Thyroid gland (tissue), 4 donors: Measurements from ENCODE around the gene ITPR2. TPM values are rescaled to one million over a fixed set of nuclear protein-coding genes. Genes with fewer than 3 reads are reported as not detected.

Experiments
- DNase-seq, 2 donors: peaks; one replicate each; pipeline ENCODE4 v3.0.0-alpha.2; 2019
- H3K27ac ChIP-seq, 3 donors: fragments of 200-600 bp; sonication (generic); 1 replicate in 2 of 3; 2 replicates in 1 of 3; pipeline ENCODE4 v1.5.1; 2016 to 2019; ENCODE audit warnings: mild to moderate bottlenecking in 1 of 3, moderate library complexity in 1 of 3
- H3K27me3 ChIP-seq: fragments of 200-600 bp; sonication (generic); one replicate; pipeline ENCODE4 v1.5.1; 2019
- H3K36me3 ChIP-seq, 2 donors: fragments of 200-600 bp; sonication (generic); one replicate each; pipeline ENCODE4 v1.5.1; 2016 to 2019
- H3K4me1 ChIP-seq, 2 donors: fragments of 200-600 bp; sonication (generic); one replicate each; pipeline ENCODE4 v1.5.1; 2017 to 2019
- H3K4me3 ChIP-seq, 3 donors: fragments of 200-600 bp; sonication (generic); replicated peaks in 1 of 3; 1 replicate in 2 of 3; 2 replicates in 1 of 3; pipeline ENCODE4 v1.5.1; 2016; ENCODE audit warnings: mild to moderate bottlenecking in 1 of 3
- H3K9me3 ChIP-seq: fragments of 200-600 bp; sonication (generic); one replicate; pipeline ENCODE4 v1.5.1; 2017
- POLR2A ChIP-seq, 2 donors: fragments of 450-650 bp; IDR thresholded peaks; one replicate each; pipeline ENCODE4 v1.6.1; 2017; ENCODE audit warnings: antibody characterized with exemption in 2 of 2, mild to moderate bottlenecking in 2 of 2, moderate library complexity in 1 of 2
- WGBS, 2 donors: methylation state at CpG; one replicate each; pipeline ENCODE4 v1.1.5; 2017; 5-methylcytosine and 5-hydroxymethylcytosine counted together
- intact Hi-C: fragments of 100-400 bp; cut with DNase I; formaldehyde crosslinking; loops from one replicate; pipeline ENCODE4 v1.15.1; 2023
- total RNA-seq, 4 donors: library from RNA; depleted of rRNA; stranded (reverse); fragments of >200 nt; gene quantifications; one replicate each; pipeline ENCODE4 v1.2.3, GENCODE V29; 2016
- TF ChIP-seq, protein P1 (sequence below), 6 experiments: fragments of 200-600 bp in 3 of 6; fragments of 450-650 bp in 3 of 6; sonication (generic) in 3 of 6; IDR thresholded peaks; one replicate each; pipeline ENCODE4 v1.5.1; 2016 to 2019; ENCODE audit warnings: antibody characterized with exemption in 6 of 6, mild to moderate bottlenecking in 2 of 6, inconsistent platforms in 1 of 6, moderate library complexity in 1 of 6

ITPR2 gene
- total RNA-seq, 4 donors from 2014 or later = 24.4 to 39.7 (median 33.7) TPM

DNA sequence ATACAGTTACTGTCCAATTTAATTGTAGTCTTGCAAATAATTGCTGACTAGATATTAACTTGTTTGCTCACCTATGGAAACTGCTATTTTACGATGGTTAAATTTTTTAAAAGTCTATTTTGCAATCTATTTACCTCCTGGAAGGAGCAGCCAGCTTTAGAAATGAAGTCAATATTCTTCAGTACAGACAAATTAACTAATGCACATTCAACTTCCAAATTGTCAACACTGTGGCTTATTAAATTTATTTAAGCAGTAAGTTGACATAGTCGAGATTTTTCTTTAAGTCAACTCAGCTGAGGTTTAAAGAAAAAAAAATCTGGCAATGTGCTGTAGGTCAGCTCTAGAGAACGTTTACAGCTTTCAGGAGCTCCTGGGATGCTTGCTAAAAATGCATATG lies 416.4 kb downstream of the ITPR2 start:
- H3K36me3 ChIP-seq = no peaks in the 10 kb centered on the region
- no peak overlapping the region for H3K27ac ChIP-seq
- 78 to 85% methylated on average over 3 of the region's 3 CpGs for WGBS, 2 donors
- H3K9me3 ChIP-seq = no peaks in the 10 kb centered on the region
- TF ChIP-seq, protein P1, sequence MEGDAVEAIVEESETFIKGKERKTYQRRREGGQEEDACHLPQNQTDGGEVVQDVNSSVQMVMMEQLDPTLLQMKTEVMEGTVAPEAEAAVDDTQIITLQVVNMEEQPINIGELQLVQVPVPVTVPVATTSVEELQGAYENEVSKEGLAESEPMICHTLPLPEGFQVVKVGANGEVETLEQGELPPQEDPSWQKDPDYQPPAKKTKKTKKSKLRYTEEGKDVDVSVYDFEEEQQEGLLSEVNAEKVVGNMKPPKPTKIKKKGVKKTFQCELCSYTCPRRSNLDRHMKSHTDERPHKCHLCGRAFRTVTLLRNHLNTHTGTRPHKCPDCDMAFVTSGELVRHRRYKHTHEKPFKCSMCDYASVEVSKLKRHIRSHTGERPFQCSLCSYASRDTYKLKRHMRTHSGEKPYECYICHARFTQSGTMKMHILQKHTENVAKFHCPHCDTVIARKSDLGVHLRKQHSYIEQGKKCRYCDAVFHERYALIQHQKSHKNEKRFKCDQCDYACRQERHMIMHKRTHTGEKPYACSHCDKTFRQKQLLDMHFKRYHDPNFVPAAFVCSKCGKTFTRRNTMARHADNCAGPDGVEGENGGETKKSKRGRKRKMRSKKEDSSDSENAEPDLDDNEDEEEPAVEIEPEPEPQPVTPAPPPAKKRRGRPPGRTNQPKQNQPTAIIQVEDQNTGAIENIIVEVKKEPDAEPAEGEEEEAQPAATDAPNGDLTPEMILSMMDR (IDR thresholded peaks at IDR 0.05) = no peak
- TF ChIP-seq POLR2A (IDR thresholded peaks at IDR 0.05) = no peak
- intact Hi-C loops = no loop called here
- no peaks in the 10 kb centered on the region for H3K4me1 ChIP-seq
- DNase-seq = no peak
- no peak overlapping the region for H3K4me3 ChIP-seq
- no peaks in the 10 kb centered on the region for H3K27me3 ChIP-seq

DNA sequence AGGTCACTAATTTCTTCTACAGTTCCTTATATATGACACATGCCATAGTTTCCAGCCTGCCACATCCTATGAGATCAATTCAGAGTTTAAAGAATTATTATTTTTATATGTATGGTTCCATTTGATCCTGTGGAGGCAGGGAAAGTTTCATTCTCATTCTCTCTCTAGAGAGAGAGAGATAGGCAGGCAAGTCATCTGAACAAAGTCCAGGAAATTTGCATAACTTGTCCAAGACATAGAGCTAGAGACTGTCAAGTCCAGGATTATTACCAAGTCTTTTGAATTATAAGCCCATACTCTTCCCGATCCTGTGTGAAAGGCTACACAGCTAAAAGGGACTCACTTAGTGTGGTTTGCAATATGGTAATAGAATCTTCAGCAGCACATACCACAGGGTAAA lies 422.3 kb downstream of the ITPR2 start:
- no peaks in the 10 kb centered on the region for H3K4me1 ChIP-seq
- H3K9me3 ChIP-seq = no peaks in the 10 kb centered on the region
- 92 to 93% methylated on average over 1 of the region's 1 CpG for WGBS, 2 donors
- no peaks in the 10 kb centered on the region for H3K36me3 ChIP-seq
- H3K27ac ChIP-seq = no peak overlapping the region
- TF ChIP-seq, protein P1 (IDR thresholded peaks at IDR 0.05) = no peak
- TF ChIP-seq POLR2A (IDR thresholded peaks at IDR 0.05) = no peak
- no peaks in the 10 kb centered on the region for H3K27me3 ChIP-seq
- intact Hi-C loops = no loop called here
- no peak for DNase-seq
- H3K4me3 ChIP-seq = no peak overlapping the region

DNA sequence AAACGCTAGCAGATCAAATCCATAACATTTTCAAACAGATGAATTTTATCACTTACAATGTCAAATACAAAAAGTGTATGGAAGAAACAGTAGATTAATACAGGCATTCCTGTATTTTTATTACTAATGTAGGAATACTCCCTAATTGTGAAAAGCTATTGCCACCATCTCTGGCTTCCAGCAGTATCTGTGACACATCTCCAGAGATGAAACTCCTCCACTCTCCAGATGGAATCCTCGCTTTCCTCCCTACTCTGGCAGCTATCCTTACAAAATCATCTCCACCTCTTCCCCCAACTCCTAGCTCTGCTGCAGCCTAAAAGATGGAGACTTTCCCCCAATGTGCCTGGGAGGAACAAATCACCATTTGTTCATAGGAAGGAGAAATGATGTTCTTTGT lies 426.2 kb downstream of the ITPR2 start:
- Histone ChIP-seq H3K36me3 (no peaks in the 10 kb centered on the region), H3K9me3 (no peaks in the 10 kb centered on the region), H3K4me3 (no peak overlapping the region), H3K4me1 (no peaks in the 10 kb centered on the region), H3K27me3 (no peaks in the 10 kb centered on the region), H3K27ac (no peak overlapping the region)
- TF ChIP-seq, protein P1 (IDR thresholded peaks at IDR 0.05) = no peak
- no peak for TF ChIP-seq POLR2A (IDR thresholded peaks at IDR 0.05)
- no peak for DNase-seq
- 95% methylated on average over 2 of the region's 2 CpGs for WGBS, 2 donors
- intact Hi-C loops = loop anchor here (10.0 kb wide), 1 partner anchor 312 kb away; no protein-coding TSS in a partner anchor

DNA sequence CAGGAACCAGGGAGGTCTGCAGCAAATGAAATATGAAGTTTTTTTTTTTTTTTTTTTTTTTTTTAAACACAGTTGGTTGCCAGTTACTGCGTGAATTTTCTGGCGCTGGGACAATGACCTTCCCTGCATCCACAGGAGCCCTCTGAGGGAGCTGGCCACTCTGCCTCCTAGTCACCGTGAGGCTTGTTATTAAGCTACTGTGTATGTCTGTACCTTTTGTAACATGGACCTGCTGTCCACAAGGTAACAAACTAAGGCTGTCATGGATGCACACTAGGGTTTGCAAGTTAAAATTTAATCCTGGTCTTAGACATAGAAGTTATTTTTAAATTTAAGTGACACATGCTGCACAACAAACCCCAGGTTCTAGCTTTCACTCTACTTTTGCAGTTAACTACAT lies 426.6 kb downstream of the ITPR2 start:
- Histone ChIP-seq H3K4me1 (no peaks in the 10 kb centered on the region), H3K9me3 (no peaks in the 10 kb centered on the region), H3K4me3 (no peak overlapping the region), H3K27me3 (no peaks in the 10 kb centered on the region), H3K27ac (no peak overlapping the region), H3K36me3 (no peaks in the 10 kb centered on the region)
- no peak for DNase-seq
- intact Hi-C loops = loop anchor here (10.0 kb wide), 1 partner anchor 312 kb away; no protein-coding TSS in a partner anchor
- TF ChIP-seq, protein P1 (IDR thresholded peaks at IDR 0.05) = no peak
- no peak for TF ChIP-seq POLR2A (IDR thresholded peaks at IDR 0.05)
- WGBS, 2 donors = 69 to 78% methylated on average over 3 of the region's 3 CpGs

DNA sequence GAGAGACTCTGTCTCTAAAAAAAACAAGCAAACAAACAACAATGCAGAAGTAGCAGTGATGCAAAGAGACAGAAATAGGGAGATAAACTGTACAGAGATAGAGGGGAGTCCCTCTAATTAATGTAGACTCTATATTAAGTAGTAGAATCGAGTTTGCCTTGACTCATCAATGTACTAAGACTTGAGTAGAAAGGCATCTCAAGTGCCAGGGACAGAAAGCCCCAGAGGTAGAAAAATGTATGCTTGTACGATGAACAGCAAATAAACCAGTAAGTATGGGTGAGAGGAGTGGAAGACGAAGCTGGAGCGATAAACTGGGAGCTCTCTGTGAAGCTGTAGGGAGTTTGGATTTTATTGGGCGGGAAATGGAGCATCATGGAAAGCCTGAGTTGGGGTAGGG lies 429.4 kb downstream of the ITPR2 start:
- WGBS, 2 donors = 86 to 89% methylated on average over 5 of the region's 5 CpGs

More for the DNA sequence above, 429.4 kb downstream of the ITPR2 start:
- Histone ChIP-seq H3K27me3 (no peaks in the 10 kb centered on the region), H3K27ac (no peak overlapping the region), H3K9me3 (no peaks in the 10 kb centered on the region), H3K36me3 (no peaks in the 10 kb centered on the region), H3K4me3 (no peak overlapping the region), H3K4me1 (no peaks in the 10 kb centered on the region)
- TF ChIP-seq, protein P1 (IDR thresholded peaks at IDR 0.05) = no peak
- TF ChIP-seq POLR2A (IDR thresholded peaks at IDR 0.05) = no peak
- DNase-seq = no peak
- intact Hi-C loops = loop anchor here (10.0 kb wide), 1 partner anchor 309 kb away; no protein-coding TSS in a partner anchor
